ENCODE results near the gene TLCD1. TPM values are rescaled to one million over a fixed set of nuclear protein-coding genes. Genes with fewer than 3 reads are reported as not detected.

The TLCD1 gene
- total and polyA plus RNA-seq, 2 experiments from 2014 or later: 26.5 to 47.0 TPM

DNA sequence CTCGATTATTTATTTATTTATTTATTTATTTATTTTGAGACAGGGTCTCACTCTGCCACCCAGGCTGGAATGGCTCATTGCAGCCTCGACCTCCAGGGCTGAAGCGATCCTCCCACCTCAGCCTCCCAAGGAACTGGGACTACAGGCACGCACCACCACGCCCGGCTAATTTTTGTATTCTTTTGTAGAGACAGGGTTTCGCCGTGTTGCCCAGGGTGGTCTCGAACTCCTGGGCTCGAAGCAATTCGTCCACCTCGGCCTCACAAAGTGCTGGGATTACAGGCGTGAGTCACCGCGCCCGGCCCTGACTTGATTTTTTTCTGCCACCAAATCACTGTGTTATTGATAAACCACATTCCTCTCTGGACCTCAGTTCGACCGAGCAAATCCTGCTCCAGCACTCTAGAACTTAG, 7.0 kb downstream of the TLCD1 start (continued):
- TF ChIP-seq, protein P1, sequence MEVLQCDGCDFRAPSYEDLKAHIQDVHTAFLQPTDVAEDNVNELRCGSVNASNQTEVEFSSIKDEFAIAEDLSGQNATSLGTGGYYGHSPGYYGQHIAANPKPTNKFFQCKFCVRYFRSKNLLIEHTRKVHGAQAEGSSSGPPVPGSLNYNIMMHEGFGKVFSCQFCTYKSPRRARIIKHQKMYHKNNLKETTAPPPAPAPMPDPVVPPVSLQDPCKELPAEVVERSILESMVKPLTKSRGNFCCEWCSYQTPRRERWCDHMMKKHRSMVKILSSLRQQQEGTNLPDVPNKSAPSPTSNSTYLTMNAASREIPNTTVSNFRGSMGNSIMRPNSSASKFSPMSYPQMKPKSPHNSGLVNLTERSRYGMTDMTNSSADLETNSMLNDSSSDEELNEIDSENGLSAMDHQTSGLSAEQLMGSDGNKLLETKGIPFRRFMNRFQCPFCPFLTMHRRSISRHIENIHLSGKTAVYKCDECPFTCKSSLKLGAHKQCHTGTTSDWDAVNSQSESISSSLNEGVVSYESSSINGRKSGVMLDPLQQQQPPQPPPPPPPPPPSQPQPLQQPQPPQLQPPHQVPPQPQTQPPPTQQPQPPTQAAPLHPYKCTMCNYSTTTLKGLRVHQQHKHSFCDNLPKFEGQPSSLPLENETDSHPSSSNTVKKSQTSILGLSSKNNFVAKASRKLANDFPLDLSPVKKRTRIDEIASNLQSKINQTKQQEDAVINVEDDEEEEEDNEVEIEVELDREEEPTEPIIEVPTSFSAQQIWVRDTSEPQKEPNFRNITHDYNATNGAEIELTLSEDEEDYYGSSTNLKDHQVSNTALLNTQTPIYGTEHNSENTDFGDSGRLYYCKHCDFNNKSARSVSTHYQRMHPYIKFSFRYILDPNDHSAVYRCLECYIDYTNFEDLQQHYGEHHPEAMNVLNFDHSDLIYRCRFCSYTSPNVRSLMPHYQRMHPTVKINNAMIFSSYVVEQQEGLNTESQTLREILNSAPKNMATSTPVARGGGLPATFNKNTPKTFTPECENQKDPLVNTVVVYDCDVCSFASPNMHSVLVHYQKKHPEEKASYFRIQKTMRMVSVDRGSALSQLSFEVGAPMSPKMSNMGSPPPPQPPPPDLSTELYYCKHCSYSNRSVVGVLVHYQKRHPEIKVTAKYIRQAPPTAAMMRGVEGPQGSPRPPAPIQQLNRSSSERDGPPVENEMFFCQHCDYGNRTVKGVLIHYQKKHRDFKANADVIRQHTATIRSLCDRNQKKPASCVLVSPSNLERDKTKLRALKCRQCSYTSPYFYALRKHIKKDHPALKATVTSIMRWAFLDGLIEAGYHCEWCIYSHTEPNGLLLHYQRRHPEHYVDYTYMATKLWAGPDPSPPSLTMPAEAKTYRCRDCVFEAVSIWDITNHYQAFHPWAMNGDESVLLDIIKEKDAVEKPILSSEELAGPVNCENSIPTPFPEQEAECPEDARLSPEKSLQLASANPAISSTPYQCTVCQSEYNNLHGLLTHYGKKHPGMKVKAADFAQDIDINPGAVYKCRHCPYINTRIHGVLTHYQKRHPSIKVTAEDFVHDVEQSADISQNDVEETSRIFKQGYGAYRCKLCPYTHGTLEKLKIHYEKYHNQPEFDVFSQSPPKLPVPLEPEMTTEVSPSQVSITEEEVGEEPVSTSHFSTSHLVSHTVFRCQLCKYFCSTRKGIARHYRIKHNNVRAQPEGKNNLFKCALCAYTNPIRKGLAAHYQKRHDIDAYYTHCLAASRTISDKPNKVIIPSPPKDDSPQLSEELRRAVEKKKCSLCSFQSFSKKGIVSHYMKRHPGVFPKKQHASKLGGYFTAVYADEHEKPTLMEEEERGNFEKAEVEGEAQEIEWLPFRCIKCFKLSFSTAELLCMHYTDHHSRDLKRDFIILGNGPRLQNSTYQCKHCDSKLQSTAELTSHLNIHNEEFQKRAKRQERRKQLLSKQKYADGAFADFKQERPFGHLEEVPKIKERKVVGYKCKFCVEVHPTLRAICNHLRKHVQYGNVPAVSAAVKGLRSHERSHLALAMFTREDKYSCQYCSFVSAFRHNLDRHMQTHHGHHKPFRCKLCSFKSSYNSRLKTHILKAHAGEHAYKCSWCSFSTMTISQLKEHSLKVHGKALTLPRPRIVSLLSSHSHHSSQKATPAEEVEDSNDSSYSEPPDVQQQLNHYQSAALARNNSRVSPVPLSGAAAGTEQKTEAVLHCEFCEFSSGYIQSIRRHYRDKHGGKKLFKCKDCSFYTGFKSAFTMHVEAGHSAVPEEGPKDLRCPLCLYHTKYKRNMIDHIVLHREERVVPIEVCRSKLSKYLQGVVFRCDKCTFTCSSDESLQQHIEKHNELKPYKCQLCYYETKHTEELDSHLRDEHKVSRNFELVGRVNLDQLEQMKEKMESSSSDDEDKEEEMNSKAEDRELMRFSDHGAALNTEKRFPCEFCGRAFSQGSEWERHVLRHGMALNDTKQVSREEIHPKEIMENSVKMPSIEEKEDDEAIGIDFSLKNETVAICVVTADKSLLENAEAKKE (CRISPR knock-in tag; IDR thresholded peaks at IDR 0.05): no peak
- TF ChIP-seq ZNF114 (CRISPR knock-in tag; IDR thresholded peaks at IDR 0.05) (no peak), POLR2AphosphoS5 (IDR thresholded peaks at IDR 0.05; ENCODE audit: low read depth) (no peak), ETS1 (IDR thresholded peaks at IDR 0.05) (no peak), EZH2 (IDR thresholded peaks at IDR 0.05; ENCODE audit: low read depth, unreplicated experiment) (no peak)

DNA sequence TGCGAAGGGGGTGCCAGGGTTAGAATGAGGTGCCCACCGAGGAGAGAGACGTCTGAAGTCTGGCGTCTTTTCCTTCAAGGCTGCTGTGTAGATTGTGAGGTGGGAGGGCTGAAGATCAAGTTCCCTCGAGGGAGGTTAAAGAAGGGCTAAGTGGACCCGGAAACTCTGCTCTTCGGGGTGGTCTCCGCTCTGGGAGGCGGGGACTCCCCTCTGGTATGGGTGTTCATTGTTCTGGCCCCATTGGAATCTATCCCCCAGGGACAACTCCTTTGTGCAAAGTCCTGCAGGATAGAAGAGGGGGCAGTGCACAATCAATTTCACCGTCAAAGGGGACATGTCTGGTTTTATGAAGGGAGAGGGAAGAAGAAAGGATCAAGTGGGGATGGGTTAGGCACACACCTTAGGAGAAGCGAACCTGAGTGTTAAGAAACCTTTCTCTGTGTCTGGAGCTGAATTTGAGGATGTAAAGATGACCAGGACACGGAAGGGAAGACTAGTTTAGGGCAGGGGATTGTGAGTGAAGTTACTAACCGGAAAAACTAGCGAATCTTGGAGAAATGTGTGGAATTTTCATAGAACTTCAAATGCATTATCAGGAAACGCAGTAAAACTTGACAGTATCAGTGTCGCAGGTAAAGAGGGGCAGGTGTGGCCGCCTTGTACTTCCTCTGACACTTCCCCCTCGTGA, 7.6 kb downstream of the TLCD1 start:
- peaks cover 42% of the 10 kb centered on the region for H3K36me3 ChIP-seq (ENCODE audit: insufficient read depth)
- ATAC-seq: peak; percentile 5
- H3K27ac ChIP-seq (ENCODE audit: low read depth): peak overlapping the region; percentile 98
- peak overlapping the region; percentile 100 for H3K4me3 Mint-ChIP-seq
- peaks cover 54% of the 10 kb centered on the region for H3K79me2 ChIP-seq (replicated peaks; ENCODE audit: insufficient read depth)
- H3K9me2 ChIP-seq (ENCODE audit: insufficient read depth): no peaks in the 10 kb centered on the region
- peaks cover 53% of the 10 kb centered on the region for H3K4me1 Mint-ChIP-seq
- peak; percentile 68 for DNase-seq (ENCODE audit: low spot score)
- no peaks in the 10 kb centered on the region for H3K27me3 ChIP-seq (ENCODE audit: insufficient read depth)
- peaks cover 30% of the 10 kb centered on the region for H3K27me3 Mint-ChIP-seq (ENCODE audit: insufficient read depth, low read depth, poor library complexity)
- no peak overlapping the region for H2AFZ ChIP-seq
- H3K36me3 Mint-ChIP-seq (ENCODE audit: low read depth): peaks cover 67% of the 10 kb centered on the region
- H3K9me3 Mint-ChIP-seq: peaks cover 5% of the 10 kb centered on the region
- H3K4me2 ChIP-seq: peak overlapping the region; percentile 84
- peak overlapping the region; percentile 98 for H3K4me3 ChIP-seq
- peaks cover 34% of the 10 kb centered on the region for H3K4me1 ChIP-seq (ENCODE audit: insufficient read depth)
- H3K27ac Mint-ChIP-seq: peak overlapping the region; percentile 97
- peaks cover 56% of the 10 kb centered on the region for H3F3A ChIP-seq (replicated peaks; ENCODE audit: low read depth)
- H4K20me1 ChIP-seq (replicated peaks; ENCODE audit: insufficient read depth): peaks cover 31% of the 10 kb centered on the region
- TF ChIP-seq CREB1 (CRISPR knock-in tag; IDR thresholded peaks at IDR 0.05; ENCODE audit: low read depth) (no peak), CTCF (conservative IDR thresholded peaks at IDR 0.05; ENCODE audit: low read depth in 2 of 2) (no peak), EZH2 (IDR thresholded peaks at IDR 0.05; ENCODE audit: low read depth, unreplicated experiment) (no peak), JUNB (IDR thresholded peaks at IDR 0.05; ENCODE audit: unreplicated experiment) (no peak), NANOG (IDR thresholded peaks at IDR 0.05; ENCODE audit: borderline replicate concordance) (peak; percentile 8; the same call in 1 of the 2 replicates), ETS1 (IDR thresholded peaks at IDR 0.05) (peak; percentile 63; the same call in 1 of the 2 replicates)

Data from GM23338 (cell line).